Osteoblast (primary cell): ENCODE data around the gene CHD3. TPM values are rescaled to one million over a fixed set of nuclear protein-coding genes. Genes with fewer than 3 reads are reported as not detected.

Experiments used
- DNase-seq: peaks from one replicate; pipeline ENCODE4 v3.0.0; 2011; ENCODE audit warnings: low spot score, mixed read lengths; ENCODE audit not compliant: insufficient read length; ENCODE audit errors: missing footprints
- H2AFZ ChIP-seq: 2 replicates; pipeline ENCODE4 v1.6.0; 2011; ENCODE audit warnings: mild to moderate bottlenecking, low read length
- H3K27ac ChIP-seq: 2 replicates; pipeline ENCODE4 v1.5.1; 2011; ENCODE audit warnings: mild to moderate bottlenecking, low read depth, low read length, moderate library complexity
- H3K27me3 ChIP-seq: 2 replicates; pipeline ENCODE4 v1.6.0; 2012; ENCODE audit warnings: mild to moderate bottlenecking, control low read depth, inconsistent platforms, low read length, moderate library complexity; ENCODE audit not compliant: insufficient read depth
- H3K36me3 ChIP-seq: 2 replicates; pipeline ENCODE4 v1.5.1; 2011; ENCODE audit warnings: mild to moderate bottlenecking, low read length, control low read depth, moderate library complexity; ENCODE audit not compliant: insufficient read depth
- H3K4me1 ChIP-seq: 2 replicates; pipeline ENCODE4 v1.5.1; 2011; ENCODE audit warnings: mild to moderate bottlenecking, low read length, control low read depth, moderate library complexity; ENCODE audit not compliant: insufficient read depth
- H3K4me2 ChIP-seq: 2 replicates; pipeline ENCODE4 v1.6.0; 2011; ENCODE audit warnings: mild to moderate bottlenecking, low read length; ENCODE audit not compliant: insufficient read depth
- H3K4me3 ChIP-seq: fragments of 200-600 bp; sonication (generic); 3 replicates; pipeline ENCODE4 v1.5.1; 2012; ENCODE audit warnings: mild to moderate bottlenecking, low read length, inconsistent platforms; ENCODE audit not compliant: insufficient read depth
- H3K79me2 ChIP-seq: 2 replicates; pipeline ENCODE4 v1.6.0; 2012; ENCODE audit warnings: mild to moderate bottlenecking, low read length, control low read depth, inconsistent platforms; ENCODE audit not compliant: insufficient read depth
- H3K9me3 ChIP-seq: 2 replicates; pipeline ENCODE4 v1.5.1; 2011; ENCODE audit warnings: low read depth, low read length, control low read depth
- H4K20me1 ChIP-seq: 2 replicates; pipeline ENCODE4 v1.6.0; 2012; ENCODE audit warnings: mild to moderate bottlenecking, low read length, control low read depth; ENCODE audit not compliant: insufficient read depth
- small RNA-seq: library from RNA; depleted of rRNA; stranded (forward); fragments of <200 nt; gene quantifications from one replicate; pipeline ENCODE3, GENCODE V24; 2012
- total RNA-seq: library from RNA; depleted of rRNA; stranded (reverse); fragments of >200 nt; gene quantifications from 2 replicates; pipeline ENCODE4 v1.2.3, GENCODE V29; 2012
- TF ChIP-seq, protein P1 (sequence below): IDR thresholded peaks from 2 replicates; pipeline ENCODE4 v1.5.1; 2011; ENCODE audit warnings: mild to moderate bottlenecking, low read depth, low read length, moderate library complexity; ENCODE audit errors: extremely low read depth

Gene CHD3
- total RNA-seq, 1 donor: 97.0 TPM

DNA sequence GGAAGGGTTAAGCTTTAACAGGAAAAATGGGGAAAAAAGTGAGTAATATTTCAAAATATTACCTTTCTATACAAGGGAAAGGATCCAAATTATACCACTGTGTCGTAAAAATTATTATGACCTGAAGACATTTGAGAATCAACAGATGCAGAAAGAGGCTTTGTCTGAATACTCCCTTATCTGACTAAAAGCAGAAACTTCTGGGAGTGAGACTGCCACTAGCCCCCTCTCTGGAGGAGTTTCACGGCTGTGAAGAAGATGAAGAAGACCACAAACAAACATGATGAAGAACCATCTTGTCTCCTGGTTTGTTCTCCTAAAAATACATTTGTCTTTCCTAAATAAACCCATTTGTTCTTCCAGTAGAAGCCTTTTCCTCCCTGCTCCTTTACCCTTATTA, 72.8 kb downstream of the CHD3 start:
- DNase-seq: no peak

More for the DNA sequence above, 72.8 kb downstream of the CHD3 start:
- Histone ChIP-seq H3K79me2 (no peaks in the 10 kb centered on the region), H3K27ac (no peak overlapping the region), H3K9me3 (no peaks in the 10 kb centered on the region), H3K27me3 (no peaks in the 10 kb centered on the region), H4K20me1 (no peaks in the 10 kb centered on the region), H3K36me3 (no peaks in the 10 kb centered on the region), H3K4me1 (no peaks in the 10 kb centered on the region), H3K4me3 (no peak overlapping the region), H3K4me2 (no peak overlapping the region), H2AFZ (no peak overlapping the region)
- TF ChIP-seq, protein P1, sequence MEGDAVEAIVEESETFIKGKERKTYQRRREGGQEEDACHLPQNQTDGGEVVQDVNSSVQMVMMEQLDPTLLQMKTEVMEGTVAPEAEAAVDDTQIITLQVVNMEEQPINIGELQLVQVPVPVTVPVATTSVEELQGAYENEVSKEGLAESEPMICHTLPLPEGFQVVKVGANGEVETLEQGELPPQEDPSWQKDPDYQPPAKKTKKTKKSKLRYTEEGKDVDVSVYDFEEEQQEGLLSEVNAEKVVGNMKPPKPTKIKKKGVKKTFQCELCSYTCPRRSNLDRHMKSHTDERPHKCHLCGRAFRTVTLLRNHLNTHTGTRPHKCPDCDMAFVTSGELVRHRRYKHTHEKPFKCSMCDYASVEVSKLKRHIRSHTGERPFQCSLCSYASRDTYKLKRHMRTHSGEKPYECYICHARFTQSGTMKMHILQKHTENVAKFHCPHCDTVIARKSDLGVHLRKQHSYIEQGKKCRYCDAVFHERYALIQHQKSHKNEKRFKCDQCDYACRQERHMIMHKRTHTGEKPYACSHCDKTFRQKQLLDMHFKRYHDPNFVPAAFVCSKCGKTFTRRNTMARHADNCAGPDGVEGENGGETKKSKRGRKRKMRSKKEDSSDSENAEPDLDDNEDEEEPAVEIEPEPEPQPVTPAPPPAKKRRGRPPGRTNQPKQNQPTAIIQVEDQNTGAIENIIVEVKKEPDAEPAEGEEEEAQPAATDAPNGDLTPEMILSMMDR: no peak

Small RNA genes lying within 50 kb of the gene (small RNA-seq; reads per million reads assigned to genes)
- gene SCARNA21: 5.0 reads per million, percentile 87 among the genes with 10 or more reads in this experiment

Other genes with a start within 250 kb of the CHD3 start
- gene ATP1B2, start 237.9 kb upstream of the CHD3 start, total RNA-seq: under 0.01 TPM in 1 of 2 replicates, not detected in the other
- gene TP53, start 201.3 kb upstream of the CHD3 start, total RNA-seq: 63.9 and 71.3 TPM in 2 replicates
- 3.5 and 4.3 TPM in 2 replicates for gene WRAP53, start 200.3 kb upstream of the CHD3 start, total RNA-seq
- 1.8 and 2.7 TPM in 2 replicates for gene EFNB3, start 183.6 kb upstream of the CHD3 start, total RNA-seq
- gene DNAH2, start 171.0 kb upstream of the CHD3 start, total RNA-seq: under 0.01 and 0.88 TPM in 2 replicates
- gene KDM6B, start 54.6 kb upstream of the CHD3 start, total RNA-seq: 5.6 and 12.3 TPM in 2 replicates
- gene TMEM88, start 33.7 kb upstream of the CHD3 start, total RNA-seq: 0.29 and 0.36 TPM in 2 replicates
- 25.3 and 29.7 TPM in 2 replicates for gene NAA38, start 31.2 kb upstream of the CHD3 start, total RNA-seq
- gene CYB5D1, start 30.8 kb upstream of the CHD3 start, total RNA-seq: 8.3 and 10.5 TPM in 2 replicates
- gene RNF227, start 27.5 kb downstream of the CHD3 start, total RNA-seq: 2.4 and 3.6 TPM in 2 replicates
- gene KCNAB3, start 41.1 kb downstream of the CHD3 start, total RNA-seq: under 0.01 and 0.29 TPM in 2 replicates
- 26.1 and 27.4 TPM in 2 replicates for gene TRAPPC1, start 43.2 kb downstream of the CHD3 start, total RNA-seq
- gene CNTROB, start 43.4 kb downstream of the CHD3 start, total RNA-seq: 20.6 and 21.5 TPM in 2 replicates
- not detected in 2 replicates for gene GUCY2D, start 113.8 kb downstream of the CHD3 start, total RNA-seq
- under 0.01 TPM in 2 replicates for gene ALOX15B, start 150.3 kb downstream of the CHD3 start, total RNA-seq
- gene ALOX12B, start 198.9 kb downstream of the CHD3 start, total RNA-seq: not detected in 2 replicates
- gene ALOXE3, start 229.7 kb downstream of the CHD3 start, total RNA-seq: not detected in 2 replicates
- not detected in 2 replicates for gene HES7, start 235.3 kb downstream of the CHD3 start, total RNA-seq